ENCODE data around the gene CLNS1A. TPM values are rescaled to one million over a fixed set of nuclear protein-coding genes. Genes with fewer than 3 reads are reported as not detected.

Gene CLNS1A
- total and polyA plus RNA-seq, 9 of the 15 experiments (the other 6 are each of a cell fraction or from before 2014, with no cell fraction given) = 146 to 472 (median 345) TPM

GRCh38 chr11:77637345-77638165, at the start of gene CLNS1A (continued):
- TF ChIP-seq E4F1 (CRISPR knock-in tag; IDR thresholded peaks at IDR 0.05; ENCODE audit: borderline replicate concordance) (no peak), POLR2A (conservative IDR thresholded peaks at IDR 0.05) (peak; percentile 97), TRIM28 (IDR thresholded peaks at IDR 0.05) (no peak), MNT (conservative IDR thresholded peaks at IDR 0.05) (peak; percentile 87 to 92), PRMT5 (CRISPR knock-in tag; IDR thresholded peaks at IDR 0.05) (no peak), SMARCA5 (IDR thresholded peaks at IDR 0.05) (no peak), MBD1 (CRISPR knock-in tag; IDR thresholded peaks at IDR 0.05) (no peak), MAFF (IDR thresholded peaks at IDR 0.05; ENCODE audit: low read length) (no peak), TFAM (CRISPR knock-in tag; conservative IDR thresholded peaks at IDR 0.05) (no peak), MYBL2 (IDR thresholded peaks at IDR 0.05; ENCODE audit: low read depth) (no peak), MYBL2 (CRISPR knock-in tag; IDR thresholded peaks at IDR 0.05; ENCODE audit: borderline replicate concordance) (no peak), ZNF41 (CRISPR knock-in tag; conservative IDR thresholded peaks at IDR 0.05) (no peak), MED1 (CRISPR knock-in tag; IDR thresholded peaks at IDR 0.05; ENCODE audit: borderline replicate concordance) (no peak), YBX1 (IDR thresholded peaks at IDR 0.05) (no peak), XRCC3 (IDR thresholded peaks at IDR 0.05) (no peak), ZNF347 (CRISPR knock-in tag; IDR thresholded peaks at IDR 0.05; ENCODE audit: low read depth) (no peak), TAF9B (IDR thresholded peaks at IDR 0.05; ENCODE audit: partially characterized antibody) (peak; percentile 91), TBL1XR1 (IDR thresholded peaks at IDR 0.05; ENCODE audit: low read length in 2 of 2) (peak in 1 of 2 experiments; percentile 60; a peak in 1 of 4 replicates), ZNF518B (CRISPR knock-in tag; IDR thresholded peaks at IDR 0.05) (no peak), IFI16 (CRISPR knock-in tag; IDR thresholded peaks at IDR 0.05) (no peak), PCBP1 (IDR thresholded peaks at IDR 0.05; ENCODE audit: low read depth, low read length, poor library complexity, severe bottlenecking) (peak; percentile 55)

All from K562 (cell line).